Smooth muscle cell (in vitro differentiated cells): ENCODE results near the gene PRR35. TPM values are rescaled to one million over a fixed set of nuclear protein-coding genes. Genes with fewer than 3 reads are reported as not detected.

Source experiments
- DNase-seq: peaks from one replicate; lab custom pipeline; 2025; ENCODE audit not compliant: unreplicated experiment; lab: John Stamatoyannopoulos, UW
- H2AFZ ChIP-seq: fragments of 200-600 bp; sonication (generic); 2 replicates; pipeline ENCODE4 v1.6.0; 2016; ENCODE audit warnings: antibody characterized with exemption, low read depth, mild to moderate bottlenecking
- H3F3A ChIP-seq: fragments of 200-600 bp; sonication (generic); 2 replicates; pipeline ENCODE4 v1.6.0; 2017; ENCODE audit warnings: antibody characterized with exemption, low read depth
- H3K27ac ChIP-seq: fragments of 200-600 bp; sonication (generic); 2 replicates; pipeline ENCODE4 v1.5.1; 2016; ENCODE audit warnings: low read depth, mild to moderate bottlenecking
- H3K27me3 ChIP-seq: fragments of 200-600 bp; sonication (generic); 2 replicates; pipeline ENCODE4 v1.6.1; 2016; ENCODE audit warnings: low read depth, mild to moderate bottlenecking
- H3K36me3 ChIP-seq: fragments of 200-600 bp; sonication (generic); 2 replicates; pipeline ENCODE4 v1.5.1; 2016; ENCODE audit warnings: low read depth
- H3K4me1 ChIP-seq: fragments of 200-600 bp; sonication (generic); 2 replicates; pipeline ENCODE4 v1.5.1; 2016; ENCODE audit warnings: low read depth
- H3K4me2 ChIP-seq: fragments of 200-600 bp; sonication (generic); 2 replicates; pipeline ENCODE4 v1.6.0; 2016; ENCODE audit warnings: mild to moderate bottlenecking
- H3K4me3 ChIP-seq: fragments of 200-600 bp; sonication (generic); 2 replicates; pipeline ENCODE4 v1.5.1; 2016; ENCODE audit warnings: mild to moderate bottlenecking
- H3K79me2 ChIP-seq: fragments of 200-600 bp; sonication (generic); 2 replicates; pipeline ENCODE4 v1.6.0; 2016; ENCODE audit warnings: low read depth, mild to moderate bottlenecking
- H3K9ac ChIP-seq: fragments of 200-600 bp; sonication (generic); 2 replicates; pipeline ENCODE4 v1.6.0; 2016; ENCODE audit warnings: low read depth
- H3K9me3 ChIP-seq: fragments of 200-600 bp; sonication (generic); replicated peaks from 2 replicates; pipeline ENCODE4 v1.5.1; 2016; ENCODE audit warnings: low read depth
- H4K20me1 ChIP-seq: fragments of 200-600 bp; sonication (generic); 2 replicates; pipeline ENCODE4 v1.6.0; 2016; ENCODE audit warnings: low read depth
- CTCF ChIP-seq: fragments of 200-600 bp; sonication (generic); IDR thresholded peaks from 2 replicates; pipeline ENCODE4 v1.5.1; 2017; ENCODE audit warnings: borderline replicate concordance, mild to moderate bottlenecking, antibody characterized with exemption; ENCODE audit not compliant: insufficient read depth, poor library complexity, severe bottlenecking
- WGBS: methylation state at CpG from one replicate; pipeline ENCODE4 v1.1.7; 2016; ENCODE audit warnings: low lambda C conversion rate; 5-methylcytosine and 5-hydroxymethylcytosine counted together
- polyA plus RNA-seq: library from polyadenylated mRNA; unstranded; fragments of >200 nt; fragmentation: Nextera tagmentation; extraction: Ambion mirVana; gene quantifications from 2 replicates; pipeline ENCODE4 v1.2.1, GENCODE V29; 2016
- total RNA-seq: library from RNA; depleted of rRNA; stranded (reverse); fragments of >200 nt; gene quantifications from 2 replicates; pipeline ENCODE4 v1.2.3, GENCODE V29; 2014

Gene PRR35
- total and polyA plus RNA-seq, 2 experiments from 2014 or later, result not detected

GRCh38 chr16:606656-607307, 46.6 kb downstream of the PRR35 start:
- Histone ChIP-seq H3K36me3 (no peaks in the 10 kb centered on the region), H3K9me3 (no peaks in the 10 kb centered on the region), H3K27me3 (no peaks in the 10 kb centered on the region), H2AFZ (no peak overlapping the region), H3K27ac (no peak overlapping the region), H4K20me1 (peaks cover 91% of the 10 kb centered on the region), H3K79me2 (peaks cover 56% of the 10 kb centered on the region), H3K4me3 (no peak overlapping the region), H3F3A (no peaks in the 10 kb centered on the region), H3K4me2 (no peak overlapping the region), H3K4me1 (no peaks in the 10 kb centered on the region), H3K9ac (no peak overlapping the region)
- TF ChIP-seq CTCF, result no peak
- 97% methylated on average over 22 of the region's 22 CpGs for WGBS
- DNase-seq, result no peak

- Histone ChIP-seq H3K79me2 (peaks cover 49% of the 10 kb centered on the region), H3K27me3 (no peaks in the 10 kb centered on the region), H3K4me3 (no peak overlapping the region), H3K4me1 (no peaks in the 10 kb centered on the region), H3K9me3 (no peaks in the 10 kb centered on the region), H4K20me1 (peaks cover 79% of the 10 kb centered on the region), H3K9ac (no peak overlapping the region), H2AFZ (no peak overlapping the region), H3K4me2 (no peak overlapping the region), H3F3A (no peaks in the 10 kb centered on the region), H3K27ac (no peak overlapping the region), H3K36me3 (no peaks in the 10 kb centered on the region)
- no peak for TF ChIP-seq CTCF
- no peak for DNase-seq
- WGBS, result 87% methylated on average over 10 of the region's 10 CpGs
Measured at GRCh38 chr16:608019-608418, 47.8 kb downstream of the PRR35 start.

GRCh38 chr16:609316-609715, 49.1 kb downstream of the PRR35 start:
- Histone ChIP-seq H4K20me1 (peaks cover 78% of the 10 kb centered on the region), H3K27ac (no peak overlapping the region), H3K4me3 (no peak overlapping the region), H3K9me3 (no peaks in the 10 kb centered on the region), H2AFZ (no peak overlapping the region), H3K4me1 (no peaks in the 10 kb centered on the region), H3K36me3 (no peaks in the 10 kb centered on the region), H3K27me3 (no peaks in the 10 kb centered on the region), H3F3A (no peaks in the 10 kb centered on the region), H3K9ac (no peak overlapping the region), H3K79me2 (peaks cover 36% of the 10 kb centered on the region), H3K4me2 (no peak overlapping the region)
- TF ChIP-seq CTCF, result no peak
- DNase-seq, result no peak
- 96% methylated on average over 12 of the region's 13 CpGs for WGBS

- no peaks in the 10 kb centered on the region for H3K9me3 ChIP-seq
- H3K4me2 ChIP-seq, result no peak overlapping the region
- H3K36me3 ChIP-seq, result no peaks in the 10 kb centered on the region
- no peaks in the 10 kb centered on the region for H3K4me1 ChIP-seq
- 95% methylated on average over 14 of the region's 14 CpGs for WGBS
- peaks cover 77% of the 10 kb centered on the region for H4K20me1 ChIP-seq
- no peak for DNase-seq
- no peaks in the 10 kb centered on the region for H3F3A ChIP-seq
- H2AFZ ChIP-seq, result no peak overlapping the region
- H3K27ac ChIP-seq, result no peak overlapping the region
- no peak for TF ChIP-seq CTCF
- no peak overlapping the region for H3K4me3 ChIP-seq
- peaks cover 30% of the 10 kb centered on the region for H3K79me2 ChIP-seq
- H3K27me3 ChIP-seq, result no peaks in the 10 kb centered on the region
- H3K9ac ChIP-seq, result no peak overlapping the region
Measured at GRCh38 chr16:609984-610383, 49.8 kb downstream of the PRR35 start.
